ENCODE data around the gene ITIH4.

DNA sequence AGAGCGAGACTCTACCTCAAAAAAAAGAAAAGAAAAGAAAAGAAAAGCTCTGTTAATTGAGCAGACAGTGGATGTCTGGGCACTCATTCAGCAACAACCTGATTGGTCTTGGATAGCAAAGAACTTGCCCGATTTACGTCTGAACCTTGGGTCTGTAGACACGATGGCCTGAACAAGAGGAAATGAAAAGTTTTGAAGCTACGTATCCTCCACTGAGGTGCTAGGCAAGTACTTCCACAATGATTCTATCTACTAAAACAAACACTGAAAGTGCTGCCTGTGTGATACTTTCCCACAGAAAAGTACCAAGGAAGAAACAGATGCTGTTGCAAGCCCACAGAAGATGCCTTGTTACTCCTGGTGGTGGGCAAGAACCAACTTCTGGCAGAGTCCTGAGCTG is 26.2 kb upstream of the ITIH4 start:
- TF ChIP-seq, protein P1, sequence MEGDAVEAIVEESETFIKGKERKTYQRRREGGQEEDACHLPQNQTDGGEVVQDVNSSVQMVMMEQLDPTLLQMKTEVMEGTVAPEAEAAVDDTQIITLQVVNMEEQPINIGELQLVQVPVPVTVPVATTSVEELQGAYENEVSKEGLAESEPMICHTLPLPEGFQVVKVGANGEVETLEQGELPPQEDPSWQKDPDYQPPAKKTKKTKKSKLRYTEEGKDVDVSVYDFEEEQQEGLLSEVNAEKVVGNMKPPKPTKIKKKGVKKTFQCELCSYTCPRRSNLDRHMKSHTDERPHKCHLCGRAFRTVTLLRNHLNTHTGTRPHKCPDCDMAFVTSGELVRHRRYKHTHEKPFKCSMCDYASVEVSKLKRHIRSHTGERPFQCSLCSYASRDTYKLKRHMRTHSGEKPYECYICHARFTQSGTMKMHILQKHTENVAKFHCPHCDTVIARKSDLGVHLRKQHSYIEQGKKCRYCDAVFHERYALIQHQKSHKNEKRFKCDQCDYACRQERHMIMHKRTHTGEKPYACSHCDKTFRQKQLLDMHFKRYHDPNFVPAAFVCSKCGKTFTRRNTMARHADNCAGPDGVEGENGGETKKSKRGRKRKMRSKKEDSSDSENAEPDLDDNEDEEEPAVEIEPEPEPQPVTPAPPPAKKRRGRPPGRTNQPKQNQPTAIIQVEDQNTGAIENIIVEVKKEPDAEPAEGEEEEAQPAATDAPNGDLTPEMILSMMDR (IDR thresholded peaks at IDR 0.05), result no peak
- TF ChIP-seq POLR2AphosphoS5 (IDR thresholded peaks at IDR 0.05) (no peak), EP300 (IDR thresholded peaks at IDR 0.05) (no peak), POLR2A (IDR thresholded peaks at IDR 0.05) (no peak)

All from upper lobe of left lung (tissue), 4 donors.